Measurements from ENCODE around the gene PRKCB. TPM values are rescaled to one million over a fixed set of nuclear protein-coding genes. Genes with fewer than 3 reads are reported as not detected.

The PRKCB gene
- total RNA-seq, 1 experiment from 2014 or later, result not detected

DNA sequence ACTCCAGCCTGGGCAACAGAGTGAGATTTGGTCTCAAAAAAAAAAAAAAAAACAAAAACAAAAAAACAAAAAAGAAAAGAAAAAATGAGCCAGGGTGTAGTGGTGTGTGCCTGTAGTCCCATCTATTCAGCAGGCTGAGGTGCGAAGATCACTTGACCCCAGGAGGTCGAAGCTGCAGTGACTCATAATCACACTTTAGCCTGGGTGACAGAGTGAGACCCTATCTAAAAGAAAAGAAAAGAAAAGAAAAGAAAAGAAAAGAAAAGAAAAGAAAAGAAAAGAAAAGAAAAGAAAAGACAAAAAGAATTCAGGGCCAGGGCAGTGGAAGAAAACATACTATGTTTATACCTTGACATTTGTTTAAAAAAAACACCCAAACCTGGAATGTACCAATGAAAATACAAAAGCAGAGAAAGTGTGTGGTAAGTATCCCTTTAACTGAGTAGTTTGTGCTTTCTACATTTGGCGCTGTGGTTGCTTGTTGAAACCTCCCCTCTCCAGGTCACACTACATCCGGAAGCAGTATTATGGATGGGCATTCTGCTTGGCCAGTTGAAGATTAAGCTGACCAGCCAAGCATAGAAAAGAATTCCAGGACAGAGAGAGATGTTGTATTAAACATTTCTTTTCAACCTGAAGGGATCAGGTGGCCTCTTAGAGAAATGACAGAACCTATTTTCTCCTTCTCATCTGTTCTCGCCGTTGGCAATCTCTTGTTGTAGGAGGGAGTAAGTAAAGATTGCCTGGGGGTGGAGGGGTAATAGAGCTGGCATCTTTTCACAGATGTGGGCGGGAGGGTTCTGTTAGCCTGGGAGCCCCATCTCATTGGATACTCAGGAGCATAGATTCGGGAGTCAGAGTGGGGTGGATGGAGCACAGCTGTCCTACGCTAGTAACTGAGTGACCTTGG is 12.1 kb upstream of the PRKCB start:
- BruUV-seq (replicated peaks), result no TSS peak
- no peaks in the 10 kb centered on the region for H3F3A ChIP-seq (ENCODE audit: low read length, unreplicated experiment)
- TF ChIP-seq EZH2phosphoT487 (IDR thresholded peaks at IDR 0.05; ENCODE audit: borderline replicate concordance, low read length) (no peak), CTCF (conservative IDR thresholded peaks at IDR 0.05; ENCODE audit: low read depth, low read length) (no peak), EZH2 (IDR thresholded peaks at IDR 0.05; ENCODE audit: low read length, unreplicated experiment) (no peak)
- H3K27ac ChIP-seq (ENCODE audit: low read length), result no peak overlapping the region
- no peaks in the 10 kb centered on the region for H3K79me2 ChIP-seq (ENCODE audit: low read length)
- no peak overlapping the region for H3K4me3 ChIP-seq (ENCODE audit: low read length)
- intact Hi-C loops (cut with micrococcal nuclease), result no loop called here
- H3K9me2 ChIP-seq (replicated peaks; ENCODE audit: low read length), result no peaks in the 10 kb centered on the region
- H3K27me3 ChIP-seq (ENCODE audit: low read length), result peaks cover 9% of the 10 kb centered on the region
- no peak overlapping the region for H3K4me2 ChIP-seq (ENCODE audit: low read length)
- no peaks in the 10 kb centered on the region for H3K4me1 ChIP-seq (ENCODE audit: insufficient read depth, low read length)
- ChIA-PET POLR2A (ENCODE audit: unreplicated experiment) (no interaction called here), CTCF (interaction anchor here (0.5 kb wide), 1 partner anchor 55 kb away, joined by 4 read pairs; no protein-coding TSS in a partner anchor)
- H4K20me1 ChIP-seq (ENCODE audit: low read length), result no peaks in the 10 kb centered on the region
- H3K9me3 ChIP-seq (ENCODE audit: low read length), result no peaks in the 10 kb centered on the region
- no peaks in the 10 kb centered on the region for H3K36me3 ChIP-seq (ENCODE audit: low read depth, low read length)
- no peak overlapping the region for H2AFZ ChIP-seq (ENCODE audit: low read length)
- no peak for DNase-seq
- no peak overlapping the region for H3K9ac ChIP-seq (ENCODE audit: low read length)
- ATAC-seq, result no peak

- Histone ChIP-seq H3K4me1 (ENCODE audit: insufficient read depth, low read length) (no peaks in the 10 kb centered on the region), H3K9me3 (ENCODE audit: low read length) (no peaks in the 10 kb centered on the region), H3K27ac (ENCODE audit: low read length) (no peak overlapping the region), H3K36me3 (ENCODE audit: low read depth, low read length) (no peaks in the 10 kb centered on the region), H3K9ac (ENCODE audit: low read length) (no peak overlapping the region), H3F3A (ENCODE audit: low read length, unreplicated experiment) (no peaks in the 10 kb centered on the region), H3K4me2 (ENCODE audit: low read length) (no peak overlapping the region), H3K4me3 (ENCODE audit: low read length) (no peak overlapping the region), H3K27me3 (ENCODE audit: low read length) (0 out of 2 replicates have a peak, but pooled peaks cover 3% of the 10 kb centered on the region), H3K79me2 (ENCODE audit: low read length) (no peaks in the 10 kb centered on the region), H3K9me2 (replicated peaks; ENCODE audit: low read length) (no peaks in the 10 kb centered on the region), H4K20me1 (ENCODE audit: low read length) (no peaks in the 10 kb centered on the region), H2AFZ (ENCODE audit: low read length) (no peak overlapping the region)
- CTCF ChIA-PET, result no interaction called here
- no peak for ATAC-seq
- POLR2A ChIA-PET (ENCODE audit: unreplicated experiment), result no interaction called here
- intact Hi-C loops (cut with micrococcal nuclease), result no loop called here
- DNase-seq, result no peak
- BruUV-seq (replicated peaks), result no TSS peak
- no peak for TF ChIP-seq EZH2phosphoT487 (IDR thresholded peaks at IDR 0.05; ENCODE audit: borderline replicate concordance, low read length)
- no peak for TF ChIP-seq EZH2 (IDR thresholded peaks at IDR 0.05; ENCODE audit: low read length, unreplicated experiment)
- TF ChIP-seq CTCF (conservative IDR thresholded peaks at IDR 0.05; ENCODE audit: low read depth, low read length), result no peak
These were observed 10.9 kb upstream of the PRKCB start for GRCh38 chr16:23824909-23825308.

DNA sequence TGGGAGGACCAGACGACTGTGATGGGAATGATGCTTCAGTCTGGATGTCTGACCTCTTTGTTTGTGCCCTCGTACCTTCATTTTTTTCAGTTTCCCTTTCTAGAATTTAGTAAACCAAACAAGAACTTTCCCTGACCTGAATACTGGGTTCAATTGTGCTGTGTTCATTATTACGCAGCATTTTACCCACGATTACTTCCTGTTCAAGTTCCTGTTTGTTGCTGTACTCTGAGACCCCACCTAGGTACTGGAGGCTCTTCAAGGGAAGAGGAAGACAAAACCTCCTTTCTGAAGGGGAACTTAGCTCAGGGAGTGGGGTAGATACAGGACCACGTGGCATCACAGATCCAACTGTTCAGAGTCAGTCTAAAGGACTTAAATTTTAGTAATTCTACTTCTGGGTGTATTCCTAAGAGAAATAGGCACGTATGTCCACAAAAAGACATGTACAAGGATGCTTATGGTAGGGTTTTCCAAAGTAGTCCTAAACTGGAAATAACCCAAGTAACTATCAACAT is 9.2 kb upstream of the PRKCB start:
- Histone ChIP-seq H3K4me2 (ENCODE audit: low read length) (no peak overlapping the region), H3K9ac (ENCODE audit: low read length) (no peak overlapping the region), H3K79me2 (ENCODE audit: low read length) (no peaks in the 10 kb centered on the region), H4K20me1 (ENCODE audit: low read length) (no peaks in the 10 kb centered on the region), H3K27me3 (ENCODE audit: low read length) (0 out of 2 replicates have a peak, but pooled peaks cover 3% of the 10 kb centered on the region), H2AFZ (ENCODE audit: low read length) (no peak overlapping the region), H3K36me3 (ENCODE audit: low read depth, low read length) (no peaks in the 10 kb centered on the region), H3K9me2 (replicated peaks; ENCODE audit: low read length) (no peaks in the 10 kb centered on the region), H3F3A (ENCODE audit: low read length, unreplicated experiment) (no peaks in the 10 kb centered on the region), H3K4me1 (ENCODE audit: insufficient read depth, low read length) (no peaks in the 10 kb centered on the region), H3K4me3 (ENCODE audit: low read length) (no peak overlapping the region), H3K9me3 (ENCODE audit: low read length) (no peaks in the 10 kb centered on the region), H3K27ac (ENCODE audit: low read length) (no peak overlapping the region)
- ATAC-seq (no peak), DNase-seq (no peak)
- CTCF ChIA-PET, result no interaction called here
- no peak for TF ChIP-seq EZH2phosphoT487 (IDR thresholded peaks at IDR 0.05; ENCODE audit: borderline replicate concordance, low read length)
- no peak for TF ChIP-seq EZH2 (IDR thresholded peaks at IDR 0.05; ENCODE audit: low read length, unreplicated experiment)
- TF ChIP-seq CTCF (conservative IDR thresholded peaks at IDR 0.05; ENCODE audit: low read depth, low read length), result no peak
- POLR2A ChIA-PET (ENCODE audit: unreplicated experiment), result no interaction called here
- no TSS peak for BruUV-seq (replicated peaks)
- intact Hi-C loops (cut with micrococcal nuclease), result no loop called here

Measured in PC-3 (cell line).